GM21529 (cell line): Measurements from ENCODE around the gene DIO2.

Experiments
- ATAC-seq: cut with Tn5 transposase; IDR thresholded peaks from one replicate; pipeline ENCODE4 v1.9.1; 2021; ENCODE audit not compliant: unreplicated experiment

Gene DIO2

DNA sequence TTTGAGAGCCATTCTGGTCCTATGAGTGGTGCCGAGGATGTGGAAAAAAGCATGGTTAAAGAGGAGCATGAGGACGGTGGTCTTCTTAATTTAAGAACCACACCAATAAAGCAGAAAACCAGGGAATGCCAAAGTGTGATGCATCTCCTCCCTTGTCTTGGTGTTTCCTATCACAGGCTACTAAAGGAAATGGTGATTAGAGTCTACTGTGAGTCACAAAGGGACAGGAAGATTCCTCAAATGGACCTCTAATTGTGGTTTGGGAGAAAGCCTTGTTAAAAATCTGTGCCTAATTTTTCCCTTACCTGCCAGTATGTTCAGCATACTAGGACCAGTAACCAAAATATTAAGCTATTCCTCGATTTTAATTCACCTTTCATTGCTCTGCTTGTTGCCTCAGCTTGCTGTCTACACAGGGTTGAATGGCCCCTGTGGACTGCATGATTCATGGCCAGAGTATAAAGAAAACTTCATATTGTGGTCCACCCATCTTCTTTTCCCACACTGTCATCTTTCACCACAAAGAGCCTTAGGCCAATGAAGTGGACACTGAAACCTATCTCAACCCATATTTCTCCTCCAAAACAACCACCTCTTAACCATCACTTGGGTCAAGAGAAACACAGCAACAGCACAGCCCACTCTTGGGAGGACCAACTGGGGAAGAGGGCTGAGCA, 38.8 kb downstream of the DIO2 start:
- no peak for ATAC-seq

DNA sequence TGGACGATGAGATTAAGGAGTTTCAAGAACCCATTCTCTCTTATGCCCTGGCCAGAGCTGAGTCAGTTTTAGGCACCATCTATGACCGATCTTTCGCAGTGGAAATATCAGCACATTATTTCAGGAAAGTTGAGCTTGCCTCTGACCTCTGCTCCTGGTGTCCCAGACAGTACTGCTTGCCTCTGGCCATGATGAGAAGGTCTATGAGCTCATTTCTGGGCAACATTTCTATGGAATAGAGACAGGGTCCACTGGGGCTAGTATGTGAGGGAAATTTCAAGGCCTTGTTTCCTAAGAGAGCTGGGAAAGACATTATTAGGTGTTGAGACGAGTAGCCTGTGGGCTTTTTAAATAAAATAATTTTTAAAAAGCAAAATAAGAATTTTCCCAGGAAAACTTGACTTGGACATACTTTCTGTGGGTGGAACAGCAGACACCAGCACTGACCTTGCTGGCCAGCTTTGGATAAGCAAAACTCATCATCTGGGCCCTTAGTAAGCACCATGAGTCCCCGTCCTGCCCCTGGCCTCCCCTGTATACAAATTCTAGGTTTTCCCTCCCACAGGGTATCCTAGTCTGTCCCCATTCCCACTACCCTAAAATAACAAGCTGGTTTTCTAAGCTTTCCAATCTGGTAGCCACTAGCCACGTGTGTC, 43.4 kb downstream of the DIO2 start:
- no peak for ATAC-seq

DNA sequence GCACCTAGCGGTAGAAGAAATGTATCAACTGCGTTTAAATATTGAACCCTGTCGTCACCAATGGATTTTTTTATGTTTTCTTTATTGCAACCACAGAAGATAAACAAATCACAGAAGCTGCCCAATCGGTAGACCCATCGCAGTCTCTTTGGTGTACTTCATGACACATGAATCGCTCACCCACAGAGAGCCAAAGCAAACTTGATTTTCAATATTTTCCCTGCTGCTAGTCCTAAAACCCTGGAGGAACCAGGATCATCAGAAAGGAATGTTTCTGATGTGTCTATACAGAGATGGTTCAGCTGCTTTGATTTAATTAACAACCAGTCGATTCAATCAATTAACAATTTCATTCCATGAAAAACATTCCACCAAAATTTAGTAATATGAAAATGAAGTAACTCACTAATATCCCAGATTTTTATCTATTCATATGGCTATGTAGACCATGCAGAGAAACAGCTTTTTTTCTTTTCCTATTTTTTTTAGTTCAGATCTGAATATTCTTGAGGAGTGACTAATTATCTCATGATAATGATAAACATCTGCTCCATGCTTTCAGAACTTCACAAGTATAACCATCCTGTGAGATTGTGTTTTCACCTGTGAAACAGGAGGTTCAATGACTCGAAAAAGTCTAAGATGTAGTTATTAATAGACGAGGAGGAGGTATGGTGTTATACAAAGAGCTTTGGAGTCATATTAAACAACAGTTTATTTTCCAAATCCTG, 46.1 kb downstream of the DIO2 start:
- no peak for ATAC-seq

DNA sequence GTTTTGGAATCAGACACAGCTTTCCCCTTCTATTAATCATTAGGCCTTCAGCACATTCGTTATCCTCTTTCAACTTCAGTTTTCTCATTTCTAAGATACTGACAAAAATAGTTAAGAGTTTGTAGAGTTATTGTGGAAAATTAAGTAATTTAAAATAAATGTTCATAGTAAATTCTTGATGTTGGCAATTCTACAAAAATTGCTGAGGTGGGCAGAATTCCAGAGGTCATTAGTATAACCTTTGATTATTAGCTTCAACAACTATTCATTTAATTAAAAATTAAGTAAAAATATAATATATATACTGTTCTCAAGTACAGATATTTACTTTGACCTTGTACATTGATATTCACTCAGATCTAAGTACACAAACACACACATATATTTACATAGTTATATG, 58.5 kb downstream of the DIO2 start:
- no peak for ATAC-seq

DNA sequence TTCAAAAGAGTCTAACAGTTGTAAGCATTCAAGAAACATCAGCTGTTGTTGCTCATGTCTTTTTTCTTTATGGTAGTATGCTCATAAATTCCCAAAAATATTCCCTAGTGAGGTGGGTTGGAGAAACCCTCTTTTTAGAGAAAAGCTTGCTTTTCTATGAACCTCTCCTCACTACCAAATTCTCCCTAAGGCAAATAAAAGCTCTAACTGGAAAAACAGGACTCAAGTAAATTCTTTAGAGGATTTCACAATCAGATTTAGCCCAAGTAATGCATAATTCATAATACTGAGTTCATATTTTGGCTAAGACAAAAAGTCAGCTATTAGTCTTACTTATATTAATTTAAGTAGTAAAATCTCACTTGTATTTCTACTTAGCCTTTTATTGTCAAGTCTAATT, 59.1 kb downstream of the DIO2 start:
- ATAC-seq = no peak

DNA sequence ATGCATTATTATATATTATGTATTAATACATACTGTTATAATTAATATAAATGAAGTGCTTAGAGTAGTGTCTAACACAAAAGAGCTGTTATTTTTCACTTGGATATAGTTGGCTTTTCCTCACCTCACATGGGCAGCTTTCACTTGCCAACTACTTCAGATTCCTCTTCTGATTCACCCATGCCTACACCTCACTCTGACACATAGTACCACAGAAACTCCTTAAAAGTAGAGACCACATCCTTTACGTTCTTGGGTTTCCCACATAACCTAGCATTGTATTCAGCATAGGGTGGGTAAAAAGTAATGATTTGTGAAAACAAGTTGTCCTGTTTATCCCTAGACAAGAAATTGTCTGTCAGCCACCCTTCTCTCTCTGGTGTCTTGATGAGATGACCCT, 61.0 kb downstream of the DIO2 start:
- no peak for ATAC-seq
